NCI-H748 (cell line): Measurements from ENCODE around the gene FHIP1B.

Experiments
- DNase-seq: peaks from one replicate; lab custom pipeline; 2025; ENCODE audit not compliant: unreplicated experiment; lab: John Stamatoyannopoulos, UW

FHIP1B gene

GRCh38 chr11:6240781-6241180 lies 6.3 kb upstream of the FHIP1B start:
- no peak for DNase-seq

- DNase-seq = no peak
Observed at GRCh38 chr11:6240139-6240538, 5.7 kb upstream of the FHIP1B start.

- DNase-seq = peak; percentile 59
Observed at GRCh38 chr11:6238902-6239301, 4.5 kb upstream of the FHIP1B start, which contains the start of gene CNGA4. Gene CNGA4 (plus strand): TSS chr11:6239089. CDS start chr11:6239207, 118 bp downstream.

GRCh38 chr11:6237761-6238302 lies 3.4 kb upstream of the FHIP1B start:
- no peak for DNase-seq

- no peak for DNase-seq
Observed at GRCh38 chr11:6237266-6237665, 2.8 kb upstream of the FHIP1B start.

- peak; percentile 62 for DNase-seq
Observed at GRCh38 chr11:6233984-6234386, 451 bp downstream of the FHIP1B start.

- peak; percentile 11 for DNase-seq
Observed at GRCh38 chr11:6232899-6233298, 1.5 kb downstream of the FHIP1B start.

GRCh38 chr11:6229911-6230310 lies 4.5 kb downstream of the FHIP1B start:
- no peak for DNase-seq

GRCh38 chr11:6228520-6228919 lies 5.9 kb downstream of the FHIP1B start:
- DNase-seq = no peak

- no peak for DNase-seq
Observed at GRCh38 chr11:6225896-6226295, 8.5 kb downstream of the FHIP1B start.

GRCh38 chr11:6225024-6225423 lies 9.4 kb downstream of the FHIP1B start:
- no peak for DNase-seq

GRCh38 chr11:6224421-6224820 lies 10.0 kb downstream of the FHIP1B start:
- no peak for DNase-seq

GRCh38 chr11:6223854-6224253 lies 10.6 kb downstream of the FHIP1B start:
- no peak for DNase-seq

GRCh38 chr11:6219359-6219758 lies 15.1 kb downstream of the FHIP1B start:
- no peak for DNase-seq

GRCh38 chr11:6217722-6218121 lies 16.7 kb downstream of the FHIP1B start:
- DNase-seq = no peak

- DNase-seq = no peak
Observed at GRCh38 chr11:6216501-6216900, 17.9 kb downstream of the FHIP1B start.

- DNase-seq = no peak
Observed at GRCh38 chr11:6214530-6214929, 19.9 kb downstream of the FHIP1B start.

GRCh38 chr11:6210274-6210955 lies 24.0 kb downstream of the FHIP1B start:
- no peak for DNase-seq

- no peak for DNase-seq
Observed at GRCh38 chr11:6209801-6210200, 24.6 kb downstream of the FHIP1B start.

GRCh38 chr11:6206456-6207180 lies 27.8 kb downstream of the FHIP1B start:
- no peak for DNase-seq

- no peak for DNase-seq
Observed at GRCh38 chr11:6205366-6205765, 29.1 kb downstream of the FHIP1B start, which contains the start of gene C11orf42. Gene C11orf42 (plus strand): TSS chr11:6205557. CDS start chr11:6205616, 59 bp downstream.

- no peak for DNase-seq
Observed at GRCh38 chr11:6204706-6205105, 29.7 kb downstream of the FHIP1B start.
